IMR-90 (cell line): ENCODE results near the gene LIN52. TPM values are rescaled to one million over a fixed set of nuclear protein-coding genes. Genes with fewer than 3 reads are reported as not detected.

Experiments used
- ATAC-seq: fragments of 200-7000 bp; cut with Tn5 transposase; 2 replicates; pipeline ENCODE4 v1.9.1; 2020; ENCODE audit warnings: low read depth, mild to moderate bottlenecking, moderate library complexity
- BruUV-seq: library from RNA; stranded (reverse); fragments of 400-500 nt; replicated peaks from 2 replicates; lab custom pipeline; 2021; lab: Mats Ljungman, UMichigan
- CTCF ChIA-PET: fragments of 300-600 bp; formaldehyde crosslinking; extraction: SDS; loops from one replicate; lab custom pipeline; 2021; ENCODE audit warnings: antibody characterized with exemption; lab: Yijun Ruan, JAX
- POLR2A ChIA-PET: fragments of 300-600 bp; sonication (Branson Sonifier 250); formaldehyde crosslinking; loops from one replicate; lab custom pipeline; 2022; ENCODE audit warnings: antibody characterized with exemption; ENCODE audit not compliant: unreplicated experiment; lab: Charles Lee
- DNase-seq: peaks from one replicate; pipeline ENCODE4 v3.0.0; 2013
- H2AFZ ChIP-seq: replicated peaks from 2 replicates; pipeline ENCODE3; 2013; ENCODE audit warnings: low read length, mild to moderate bottlenecking; ENCODE audit not compliant: poor library complexity
- H2AK5ac ChIP-seq: 2 replicates; pipeline ENCODE4 v1.6.1; 2013; ENCODE audit warnings: low read depth, low read length, inconsistent platforms
- H2AK9ac ChIP-seq: replicated peaks from 2 replicates; pipeline ENCODE3; 2013; ENCODE audit warnings: mild to moderate bottlenecking, low read depth, low read length, moderate library complexity; ENCODE audit not compliant: poor library complexity
- H2BK120ac ChIP-seq: 2 replicates; pipeline ENCODE4 v1.6.1; 2013; ENCODE audit warnings: low read depth, low read length, inconsistent platforms
- H2BK15ac ChIP-seq: 3 replicates; pipeline ENCODE4 v1.6.1; 2013; ENCODE audit warnings: low read depth, low read length, inconsistent platforms
- H2BK20ac ChIP-seq: 2 replicates; pipeline ENCODE4 v1.6.1; 2013; ENCODE audit warnings: low read depth, mild to moderate bottlenecking, inconsistent platforms, low read length, moderate library complexity
- H2BK5ac ChIP-seq: 2 replicates; pipeline ENCODE4 v1.6.1; 2013; ENCODE audit warnings: mild to moderate bottlenecking, low read depth, low read length, inconsistent platforms; ENCODE audit not compliant: poor library complexity, severe bottlenecking
- H3K14ac ChIP-seq: replicated peaks from 2 replicates; pipeline ENCODE4 v1.6.1; 2013; ENCODE audit warnings: low read depth, low read length, inconsistent platforms
- H3K18ac ChIP-seq: 2 replicates; pipeline ENCODE4 v1.6.1; 2013; ENCODE audit warnings: low read depth, low read length, control low read depth
- H3K23ac ChIP-seq: 2 replicates; pipeline ENCODE4 v1.6.1; 2013; ENCODE audit warnings: low read depth, low read length, inconsistent platforms
- H3K27ac ChIP-seq: 2 replicates; pipeline ENCODE4 v1.5.1; 2013; ENCODE audit warnings: mild to moderate bottlenecking, control low read depth, low read length; ENCODE audit not compliant: insufficient read depth
- H3K27me3 ChIP-seq: 2 replicates; pipeline ENCODE4 v1.6.1; 2013; ENCODE audit warnings: low read length; ENCODE audit not compliant: control insufficient read depth, insufficient read depth
- H3K36me3 ChIP-seq: 2 replicates; pipeline ENCODE4 v1.6.1; 2013; ENCODE audit warnings: low read length, mixed read lengths; ENCODE audit not compliant: control insufficient read depth, insufficient read depth
- H3K4ac ChIP-seq: 2 replicates; pipeline ENCODE4 v1.6.1; 2013; ENCODE audit warnings: low read depth, low read length, inconsistent platforms
- H3K4me1 ChIP-seq: 2 replicates; pipeline ENCODE4 v1.6.1; 2013; ENCODE audit warnings: low read length, mixed read lengths; ENCODE audit not compliant: control insufficient read depth, insufficient read depth
- H3K4me2 ChIP-seq: 2 replicates; pipeline ENCODE4 v1.6.1; 2013; ENCODE audit warnings: low read depth, mild to moderate bottlenecking, control low read depth, low read length, moderate library complexity
- H3K4me3 ChIP-seq: 2 replicates; pipeline ENCODE4 v1.5.1; 2013; ENCODE audit warnings: low read depth, mild to moderate bottlenecking, control low read depth, low read length, moderate library complexity; ENCODE audit not compliant: insufficient read depth
- H3K56ac ChIP-seq: 2 replicates; pipeline ENCODE4 v1.6.1; 2013; ENCODE audit warnings: low read length, inconsistent platforms; ENCODE audit not compliant: insufficient read depth; ENCODE audit errors: extremely low read depth
- H3K79me1 ChIP-seq, 2 experiments: 2 replicates each; pipeline ENCODE4 v1.6.1; 2013; ENCODE audit warnings: low read length in 2 of 2, inconsistent platforms in 1 of 2, low read depth in 1 of 2
- H3K9ac ChIP-seq: 2 replicates; pipeline ENCODE4 v1.6.1; 2013; ENCODE audit warnings: low read depth, low read length, control low read depth
- H3K9me1 ChIP-seq: 2 replicates; pipeline ENCODE4 v1.6.1; 2013; ENCODE audit warnings: low read length, inconsistent platforms; ENCODE audit not compliant: insufficient read depth
- H3K9me3 ChIP-seq: 2 replicates; pipeline ENCODE4 v1.6.1; 2013; ENCODE audit warnings: low read length; ENCODE audit not compliant: control insufficient read depth, insufficient read depth
- H4K20me1 ChIP-seq: 2 replicates; pipeline ENCODE4 v1.6.1; 2013; ENCODE audit warnings: low read length, inconsistent platforms; ENCODE audit not compliant: insufficient read depth
- H4K5ac ChIP-seq: 2 replicates; pipeline ENCODE4 v1.6.1; 2013; ENCODE audit warnings: mild to moderate bottlenecking, low read depth, low read length, control low read depth
- H4K8ac ChIP-seq, 2 experiments: 2 replicates each; pipeline ENCODE4 v1.6.1; 2013; ENCODE audit warnings: low read depth in 2 of 2, low read length in 2 of 2, control low read depth in 1 of 2, inconsistent platforms in 1 of 2
- H4K91ac ChIP-seq: 2 replicates; pipeline ENCODE4 v1.6.1; 2013; ENCODE audit warnings: low read depth, low read length, inconsistent platforms; ENCODE audit not compliant: insufficient read depth
- CEBPB ChIP-seq: IDR thresholded peaks from 2 replicates; pipeline ENCODE4 v1.6.1; 2012; ENCODE audit warnings: low read depth, low read length, improper control_type of control experiment
- CTCF ChIP-seq: conservative IDR thresholded peaks from 2 replicates; pipeline ENCODE4 v1.5.1; 2012; ENCODE audit warnings: mild to moderate bottlenecking, low read depth, low read length, improper control_type of control experiment
- FOS ChIP-seq: fragments of 150-350 bp; IDR thresholded peaks from 2 replicates; pipeline ENCODE4 v1.6.1; 2016; ENCODE audit warnings: low read depth, low read length
- MAFK ChIP-seq: IDR thresholded peaks from 2 replicates; pipeline ENCODE4 v1.6.1; 2012; ENCODE audit warnings: low read depth, low read length, improper control_type of control experiment
- MXI1 ChIP-seq: IDR thresholded peaks from 2 replicates; pipeline ENCODE4 v1.6.1; 2012; ENCODE audit warnings: low read depth, mild to moderate bottlenecking, low read length, moderate library complexity, borderline replicate concordance
- NFE2L2 ChIP-seq: fragments of 150-350 bp; IDR thresholded peaks from 2 replicates; pipeline ENCODE4 v1.6.1; 2016; ENCODE audit warnings: low read depth, mild to moderate bottlenecking, low read length
- POLR2A ChIP-seq: IDR thresholded peaks from 2 replicates; pipeline ENCODE4 v1.6.1; 2012; ENCODE audit warnings: mild to moderate bottlenecking, low read depth, low read length
- RAD21 ChIP-seq: IDR thresholded peaks from 2 replicates; pipeline ENCODE4 v1.6.1; 2012; ENCODE audit warnings: low read length, improper control_type of control experiment
- RCOR1 ChIP-seq: IDR thresholded peaks from 2 replicates; pipeline ENCODE4 v1.6.1; 2012; ENCODE audit warnings: mild to moderate bottlenecking, low read length, improper control_type of control experiment; ENCODE audit not compliant: insufficient replicate concordance
- RFX5 ChIP-seq: IDR thresholded peaks from 2 replicates; pipeline ENCODE4 v1.8.0; 2012; ENCODE audit warnings: low read depth, mild to moderate bottlenecking, low read length, moderate library complexity
- SMC3 ChIP-seq: fragments of 150-350 bp; IDR thresholded peaks from 2 replicates; pipeline ENCODE4 v1.6.1; 2016; ENCODE audit warnings: low read depth, mild to moderate bottlenecking, antibody characterized with exemption, low read length, moderate library complexity
- USF2 ChIP-seq: fragments of 150-350 bp; IDR thresholded peaks from 2 replicates; pipeline ENCODE4 v1.6.1; 2017; ENCODE audit warnings: mild to moderate bottlenecking, antibody characterized with exemption, low read length, low read depth
- WGBS, 2 experiments: methylation state at CpG; one replicate each; pipeline versions ENCODE4 v1.1.5 to v1.1.7; 2013; ENCODE audit warnings: missing lambda C conversion rate in 2 of 2; ENCODE audit not compliant: insufficient read length in 1 of 2; ENCODE audit errors: extremely low coverage in 2 of 2; 5-methylcytosine and 5-hydroxymethylcytosine counted together
- dilution Hi-C: fragments of 300-500 bp; cut with HindIII; formaldehyde crosslinking; loops from one replicate; pipeline ENCODE4 v1.14.3; 2018; ENCODE audit warnings: low sequenced_read_pairs; ENCODE audit not compliant: unreplicated experiment
- in situ Hi-C: fragments of 300-500 bp; cut with MboI; formaldehyde crosslinking; loops from 3 replicates; pipeline ENCODE4 v1.14.3; 2019; ENCODE audit warnings: low sequenced_read_pairs, inconsistent platforms, mixed read lengths
- intact Hi-C: fragments of 100-400 bp; cut with micrococcal nuclease; formaldehyde crosslinking; loops from 2 replicates; pipeline ENCODE4 v1.10.0; 2022
- polyA plus RNA-seq, 3 experiments: library from polyadenylated mRNA; depleted of rRNA; stranded (reverse); fragments of >200 nt; gene quantifications; 2 replicates each; pipeline ENCODE4 v1.2.3, GENCODE V29; 2012; ENCODE audit warnings: low replicate concordance in 1 of 3
- total RNA-seq: library from RNA; depleted of rRNA; stranded (reverse); fragments of >200 nt; gene quantifications from 2 replicates; pipeline ENCODE4 v1.2.3, GENCODE V29; 2012

Gene LIN52
- total and polyA plus RNA-seq, 2 of the 4 experiments (the other 2 are of a cell fraction), result 6.1 to 11.5 TPM

- intact Hi-C loops (no loop called here), in situ Hi-C loops (no loop called here), dilution Hi-C loops (no loop called here)
- Histone ChIP-seq H3K23ac (no peak overlapping the region), H2BK15ac (no peak overlapping the region), H2BK5ac (no peak overlapping the region), H4K91ac (no peak overlapping the region), H2AK9ac (no peak overlapping the region), H3K9ac (no peak overlapping the region), H3K4ac (no peak overlapping the region), H3K4me2 (no peak overlapping the region), H2AFZ (no peak overlapping the region), H2AK5ac (no peak overlapping the region), H3K9me3 (no peaks in the 10 kb centered on the region), H4K8ac (no peak overlapping the region), H3K36me3 (no peaks in the 10 kb centered on the region), H3K27me3 (no peaks in the 10 kb centered on the region), H2BK120ac (no peak overlapping the region), H3K4me3 (no peak overlapping the region), H3K27ac (no peak overlapping the region), H3K14ac (no peak overlapping the region), H4K20me1 (no peaks in the 10 kb centered on the region), H3K4me1 (no peaks in the 10 kb centered on the region), H4K5ac (no peak overlapping the region), H3K18ac (no peak overlapping the region), H2BK20ac (no peak overlapping the region), H3K56ac (no peak overlapping the region), H3K9me1 (no peaks in the 10 kb centered on the region), H3K79me1 (no peaks in the 10 kb centered on the region)
- DNase-seq, result no peak
- no CpG with 5 or more reads among the region's 1 CpG for WGBS, 2 experiments
- POLR2A ChIA-PET, result no interaction called here
- ATAC-seq, result no peak
- TF ChIP-seq RFX5, result no peak
- no peak for TF ChIP-seq CTCF
- TF ChIP-seq MXI1, result no peak
- TF ChIP-seq CEBPB, result no peak
- no peak for TF ChIP-seq NFE2L2
- TF ChIP-seq RAD21, result no peak
- no peak for TF ChIP-seq POLR2A
- TF ChIP-seq RCOR1, result no peak
- TF ChIP-seq FOS, result no peak
- no peak for TF ChIP-seq SMC3
- TF ChIP-seq MAFK, result no peak
- TF ChIP-seq USF2, result no peak
- CTCF ChIA-PET, result interaction anchor here (0.6 kb wide), 1 partner anchor 25 kb away, joined by 4 read pairs; no protein-coding TSS in a partner anchor
- no TSS peak for BruUV-seq
These were observed 71.0 kb downstream of the LIN52 start for GRCh38 chr14:74155749-74156148.
